ENCODE results near the gene ZNF335. TPM values are rescaled to one million over a fixed set of nuclear protein-coding genes. Genes with fewer than 3 reads are reported as not detected.

The ZNF335 gene
- total and polyA plus RNA-seq, 2 donors, result 11.9 to 12.4 TPM

DNA sequence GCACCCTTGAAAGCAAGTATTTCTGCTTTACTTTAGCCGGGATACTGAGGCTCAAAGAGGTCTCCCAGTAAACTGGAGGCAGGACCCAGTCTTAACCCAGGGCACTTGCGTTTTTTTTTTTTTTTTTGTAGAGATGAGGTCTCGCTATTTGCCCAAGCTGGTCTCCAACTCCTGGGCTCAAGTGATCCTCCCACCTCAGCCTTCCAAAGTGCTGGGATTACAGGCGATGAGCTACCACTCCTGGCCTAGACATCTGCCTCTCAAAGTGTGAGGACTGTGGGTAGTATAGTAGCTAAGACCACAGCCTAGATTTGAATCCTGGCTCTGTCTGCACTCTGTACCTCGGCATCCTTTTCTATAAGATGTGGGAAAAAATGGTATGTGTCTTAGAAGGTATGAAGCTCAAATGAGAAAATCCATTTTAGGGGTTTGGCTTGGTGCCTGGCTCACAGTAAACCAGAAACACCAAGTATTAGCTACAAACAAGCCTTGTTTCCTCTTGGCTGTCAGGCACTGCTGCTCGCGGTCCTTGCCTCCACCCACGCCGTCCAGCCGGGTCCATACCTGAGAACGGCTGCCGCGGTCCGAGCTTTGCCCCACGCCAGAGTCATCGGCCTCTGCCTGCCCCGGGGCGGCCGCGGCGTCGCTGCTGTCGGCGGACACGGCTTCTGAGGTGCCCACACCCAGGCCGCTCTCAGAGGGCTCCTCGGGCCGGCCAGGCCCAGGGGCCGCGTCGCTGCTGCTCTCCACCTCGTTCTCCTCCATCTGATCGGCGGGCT is 1.2 kb downstream of the ZNF335 start:
- WGBS, result 10% methylated on average over 34 of the region's 34 CpGs
- DNase-seq (ENCODE audit: extremely low spot score), result no peak

GRCh38 chr20:45969712-45970634 is 2.0 kb downstream of the ZNF335 start:
- no peak overlapping the region for H3K4me3 ChIP-seq (ENCODE audit: low read depth, low read length)
- H3K36me3 ChIP-seq (ENCODE audit: insufficient read depth), result peaks cover 5% of the 10 kb centered on the region
- no peak for DNase-seq (ENCODE audit: extremely low spot score)
- WGBS, result 42% methylated on average over 6 of the region's 6 CpGs
- H3K27ac ChIP-seq (ENCODE audit: low read depth), result no peak overlapping the region
- no peaks in the 10 kb centered on the region for H3K4me1 ChIP-seq (ENCODE audit: insufficient read depth)

More for the DNA sequence above, 1.2 kb downstream of the ZNF335 start:
- Histone ChIP-seq H3K36me3 (ENCODE audit: insufficient read depth) (peaks cover 3% of the 10 kb centered on the region), H3K4me1 (ENCODE audit: insufficient read depth) (no peaks in the 10 kb centered on the region), H3K4me3 (ENCODE audit: low read depth, low read length) (peak overlapping the region; percentile 67), H3K27ac (ENCODE audit: low read depth) (peak overlapping the region; percentile 43)

DNA sequence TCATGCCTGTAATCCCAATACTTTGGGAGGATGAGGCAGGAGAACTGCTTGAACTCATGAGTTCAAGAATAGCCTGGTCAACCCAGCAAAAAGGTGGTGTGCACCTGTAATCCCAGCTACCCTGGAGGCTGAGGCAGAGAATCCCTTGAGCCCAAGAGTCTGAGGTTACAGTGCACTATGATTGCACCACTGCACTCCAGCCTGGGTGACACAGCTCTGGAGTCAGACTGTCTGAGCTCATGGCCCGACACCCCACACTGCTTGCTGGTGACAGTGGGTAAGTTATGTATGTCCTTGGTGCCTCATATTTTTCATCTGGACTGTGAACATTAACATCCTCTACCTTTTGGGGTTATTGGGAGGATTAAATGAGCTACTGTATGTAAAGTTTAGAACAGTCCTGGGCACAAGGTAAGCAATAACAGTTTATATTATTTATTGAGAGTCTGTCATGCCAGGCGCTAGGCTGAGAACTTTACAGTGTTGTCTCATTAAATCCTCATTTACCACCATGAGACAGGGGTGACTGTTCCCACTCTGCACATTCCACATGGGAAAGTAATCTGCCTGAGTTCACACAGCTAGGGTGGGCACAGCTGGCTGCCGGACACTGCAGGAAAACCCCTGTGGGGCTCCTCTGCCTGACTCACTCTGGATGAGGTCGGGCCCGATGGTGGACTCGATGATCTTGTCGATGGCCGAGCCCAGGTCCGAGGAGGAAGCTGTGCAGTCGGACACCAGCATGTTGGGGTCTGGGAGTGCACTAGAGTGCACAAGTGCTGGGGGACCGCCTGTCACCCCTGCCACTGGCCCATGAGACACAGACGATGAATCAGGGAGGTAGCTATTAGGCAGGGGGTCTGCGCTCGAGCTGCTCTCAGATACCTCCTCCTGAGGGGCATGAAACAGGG is 2.9 kb downstream of the ZNF335 start:
- DNase-seq (ENCODE audit: extremely low spot score), result no peak
- no peak overlapping the region for H3K27ac ChIP-seq (ENCODE audit: low read depth)
- WGBS, result 84% methylated on average over 14 of the region's 14 CpGs
- H3K4me1 ChIP-seq (ENCODE audit: insufficient read depth), result no peaks in the 10 kb centered on the region
- H3K4me3 ChIP-seq (ENCODE audit: low read depth, low read length), result no peak overlapping the region
- peaks cover 5% of the 10 kb centered on the region for H3K36me3 ChIP-seq (ENCODE audit: insufficient read depth)

- 95% methylated on average over 10 of the region's 10 CpGs for WGBS
- H3K36me3 ChIP-seq (ENCODE audit: insufficient read depth), result peaks cover 5% of the 10 kb centered on the region
- H3K27ac ChIP-seq (ENCODE audit: low read depth), result no peak overlapping the region
Measured at GRCh38 chr20:45968081-45968671, 3.8 kb downstream of the ZNF335 start.

DNA sequence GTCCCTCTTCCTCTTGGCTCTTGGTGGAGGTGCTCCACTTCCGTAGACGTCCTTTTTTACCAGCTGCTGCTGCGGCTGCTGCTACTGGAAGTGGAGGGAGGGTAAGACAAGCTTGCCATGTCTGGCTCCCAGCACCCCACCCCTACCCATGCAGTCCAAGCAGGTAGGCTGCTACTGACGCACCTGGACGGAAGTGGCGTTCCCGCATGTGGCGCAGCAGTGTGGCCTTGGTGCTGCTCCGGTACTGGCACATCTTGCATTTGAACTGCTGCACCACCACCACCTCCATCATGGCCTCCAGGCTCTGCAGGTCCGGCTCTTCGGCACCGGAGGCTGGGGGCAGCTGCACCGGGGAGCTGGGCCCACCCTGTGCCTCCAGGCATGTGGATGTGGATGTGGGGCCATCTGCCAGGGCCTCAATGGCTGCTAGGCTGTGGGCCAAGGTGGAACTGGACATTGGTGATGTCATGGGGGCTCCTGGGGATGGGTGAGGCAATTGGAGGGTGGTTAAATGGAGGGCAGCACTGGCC is 4.4 kb downstream of the ZNF335 start:
- DNase-seq (ENCODE audit: extremely low spot score), result no peak
- Histone ChIP-seq H3K4me1 (ENCODE audit: insufficient read depth) (no peaks in the 10 kb centered on the region), H3K27ac (ENCODE audit: low read depth) (no peak overlapping the region), H3K4me3 (ENCODE audit: low read depth, low read length) (no peak overlapping the region), H3K36me3 (ENCODE audit: insufficient read depth) (peaks cover 5% of the 10 kb centered on the region)
- 94% methylated on average over 13 of the region's 13 CpGs for WGBS

More at GRCh38 chr20:45968081-45968671, 3.8 kb downstream of the ZNF335 start:
- no peak overlapping the region for H3K4me3 ChIP-seq (ENCODE audit: low read depth, low read length)
- H3K4me1 ChIP-seq (ENCODE audit: insufficient read depth), result no peaks in the 10 kb centered on the region
- no peak for DNase-seq (ENCODE audit: extremely low spot score)

DNA sequence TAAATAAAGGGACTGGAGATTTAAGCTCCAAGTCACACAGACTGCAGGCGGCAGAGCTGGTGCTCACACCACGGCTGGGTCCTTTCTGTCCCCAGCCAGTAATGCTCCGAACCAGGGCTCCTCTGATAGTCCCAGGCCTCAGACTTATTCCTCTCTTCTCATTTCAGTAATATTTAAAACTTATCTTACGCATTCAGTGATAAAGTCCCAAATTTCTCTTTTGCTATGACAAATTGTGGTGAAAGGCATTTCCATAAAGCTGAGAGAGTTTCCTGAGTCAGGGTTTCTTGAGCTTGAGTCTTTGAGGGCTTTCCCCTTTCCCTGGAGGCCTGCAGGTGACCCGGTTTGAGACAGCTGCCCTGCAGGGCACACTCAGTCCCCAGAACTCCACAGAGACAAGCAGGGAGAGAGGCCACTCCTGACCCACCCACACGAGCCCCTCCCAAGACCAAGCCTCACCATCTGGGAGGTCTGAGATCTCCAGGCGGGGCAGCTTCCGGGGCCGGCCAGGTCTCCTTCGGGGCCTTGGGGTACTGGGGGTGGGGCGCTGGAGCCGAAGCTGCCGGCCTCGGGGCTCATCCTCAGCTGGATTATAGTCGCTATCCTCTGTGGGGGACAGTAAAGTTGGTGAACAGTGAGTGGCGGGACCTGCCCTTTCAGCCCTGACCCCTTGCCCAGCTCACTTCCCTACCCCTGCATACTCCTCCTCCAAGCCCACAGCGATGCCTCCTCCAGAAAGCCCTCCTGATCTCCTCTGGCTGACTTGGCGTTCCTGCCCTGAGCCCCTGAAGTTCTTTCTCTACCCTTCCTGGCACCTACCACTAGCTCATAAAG is 6.6 kb downstream of the ZNF335 start:
- no peak for DNase-seq (ENCODE audit: extremely low spot score)
- 88% methylated on average over 18 of the region's 18 CpGs for WGBS
- H3K4me3 ChIP-seq (ENCODE audit: low read depth, low read length), result no peak overlapping the region
- H3K27ac ChIP-seq (ENCODE audit: low read depth), result no peak overlapping the region
- no peaks in the 10 kb centered on the region for H3K4me1 ChIP-seq (ENCODE audit: insufficient read depth)
- peaks cover 8% of the 10 kb centered on the region for H3K36me3 ChIP-seq (ENCODE audit: insufficient read depth)

DNA sequence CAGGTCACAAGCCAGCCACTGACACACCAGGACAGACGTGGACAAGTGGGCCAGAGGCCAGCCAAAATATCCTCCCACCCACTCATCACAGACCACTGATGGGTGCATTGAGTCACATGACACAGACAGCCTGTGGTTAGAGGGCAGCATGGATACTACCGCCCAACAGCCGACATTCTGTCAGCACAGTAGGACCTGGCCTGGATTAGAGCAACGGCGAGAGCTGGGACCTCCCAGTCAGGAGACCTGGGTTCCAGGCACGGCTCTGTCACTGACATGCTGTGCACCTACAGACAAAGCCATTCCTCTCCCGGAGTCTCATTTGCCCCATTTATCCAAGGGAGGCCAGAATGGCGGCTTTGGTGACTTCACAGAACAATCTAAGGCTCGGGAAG is 8.0 kb downstream of the ZNF335 start:
- H3K4me3 ChIP-seq (ENCODE audit: low read depth, low read length), result no peak overlapping the region
- 84% methylated on average over 9 of the region's 9 CpGs for WGBS
- no peak overlapping the region for H3K27ac ChIP-seq (ENCODE audit: low read depth)
- peaks cover 11% of the 10 kb centered on the region for H3K36me3 ChIP-seq (ENCODE audit: insufficient read depth)
- no peaks in the 10 kb centered on the region for H3K4me1 ChIP-seq (ENCODE audit: insufficient read depth)
- no peak for DNase-seq (ENCODE audit: extremely low spot score)

DNA sequence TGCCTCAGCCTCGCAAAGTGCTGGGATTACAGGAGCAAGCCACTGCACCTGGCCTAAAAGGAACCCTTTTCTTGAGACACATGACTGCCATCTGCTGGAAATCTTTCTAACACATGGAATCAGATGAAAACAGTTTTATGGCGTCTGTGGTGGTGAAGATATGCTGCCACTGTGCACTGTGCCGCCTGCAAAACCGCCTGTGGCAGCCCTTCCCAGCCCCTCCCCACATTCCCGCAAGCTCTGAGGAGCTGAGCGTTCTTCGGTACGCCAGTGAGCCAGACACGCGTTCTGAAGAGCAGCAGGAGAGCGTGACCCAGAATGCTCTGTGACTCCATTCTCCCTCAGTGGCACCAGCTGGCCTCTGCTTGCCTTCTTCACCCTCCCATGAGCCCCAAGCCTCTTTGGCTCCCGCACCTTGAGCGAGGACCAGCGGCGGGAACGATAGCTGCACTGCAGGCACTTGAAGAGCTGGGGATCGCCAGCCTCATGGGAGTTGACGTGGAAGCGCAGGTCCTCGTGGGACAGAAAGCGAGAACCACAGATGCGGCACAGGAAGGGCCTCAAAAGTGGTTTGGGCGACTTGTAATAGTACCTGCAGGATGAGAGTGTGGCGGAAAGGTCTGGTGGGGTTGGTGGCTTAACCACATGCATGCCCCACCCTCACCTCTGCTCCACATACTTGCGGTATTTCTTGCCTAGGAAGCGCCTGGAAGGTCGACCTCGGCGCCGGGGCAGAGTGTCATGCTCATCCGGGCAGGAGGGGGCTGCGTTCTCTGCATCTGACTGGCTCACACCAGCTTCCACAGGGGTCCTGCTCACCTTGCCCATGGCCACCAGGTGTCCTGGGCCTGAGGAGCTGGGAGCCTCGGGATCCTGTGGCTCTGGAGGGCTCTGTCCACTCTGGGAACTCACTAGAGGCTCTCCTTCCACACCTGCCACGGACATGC is 8.7 kb downstream of the ZNF335 start:
- no peak for DNase-seq (ENCODE audit: extremely low spot score)
- no peak overlapping the region for H3K4me3 ChIP-seq (ENCODE audit: low read depth, low read length)
- no peak overlapping the region for H3K27ac ChIP-seq (ENCODE audit: low read depth)
- no peaks in the 10 kb centered on the region for H3K4me1 ChIP-seq (ENCODE audit: insufficient read depth)
- WGBS, result 80% methylated on average over 34 of the region's 34 CpGs
- peaks cover 11% of the 10 kb centered on the region for H3K36me3 ChIP-seq (ENCODE audit: insufficient read depth)

- H3K4me1 ChIP-seq (ENCODE audit: insufficient read depth), result no peaks in the 10 kb centered on the region
- H3K4me3 ChIP-seq (ENCODE audit: low read depth, low read length), result no peak overlapping the region
- H3K27ac ChIP-seq (ENCODE audit: low read depth), result no peak overlapping the region
- 92% methylated on average over 26 of the region's 26 CpGs for WGBS
- H3K36me3 ChIP-seq (ENCODE audit: insufficient read depth), result peaks cover 15% of the 10 kb centered on the region
- DNase-seq (ENCODE audit: extremely low spot score), result no peak
Measured at GRCh38 chr20:45962031-45962755, 9.8 kb downstream of the ZNF335 start.

- H3K4me3 ChIP-seq (ENCODE audit: low read depth, low read length), result no peak overlapping the region
- peaks cover 13% of the 10 kb centered on the region for H3K36me3 ChIP-seq (ENCODE audit: insufficient read depth)
- 96% methylated on average over 14 of the region's 14 CpGs for WGBS
- no peak for DNase-seq (ENCODE audit: extremely low spot score)
- H3K4me1 ChIP-seq (ENCODE audit: insufficient read depth), result no peaks in the 10 kb centered on the region
- no peak overlapping the region for H3K27ac ChIP-seq (ENCODE audit: low read depth)
Measured at GRCh38 chr20:45959956-45960630, 11.9 kb downstream of the ZNF335 start.
